ENCODE measurements around the gene POU2F2.

The POU2F2 gene

DNA sequence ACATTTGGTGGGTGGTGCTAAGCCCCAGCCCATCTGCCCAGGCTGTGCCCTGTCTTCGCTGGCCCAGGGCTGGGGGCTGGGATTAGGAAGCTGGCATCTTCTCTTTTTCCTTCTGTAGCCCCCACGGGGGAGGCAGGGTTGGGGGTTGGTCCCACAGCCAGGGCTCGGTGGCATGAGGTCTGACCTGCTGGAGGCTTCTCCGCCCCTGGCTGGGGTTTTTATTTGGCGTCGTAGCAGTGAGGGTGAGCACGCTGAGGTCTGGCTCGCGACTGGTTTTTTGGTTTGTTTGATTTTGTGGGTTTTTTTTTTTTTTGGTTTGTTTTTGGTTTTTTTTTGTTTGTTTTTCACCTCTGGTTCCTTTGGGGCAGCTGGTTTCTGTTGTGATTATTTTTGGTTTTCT, 41.6 kb downstream of the POU2F2 start:
- TF ChIP-seq, protein P1, sequence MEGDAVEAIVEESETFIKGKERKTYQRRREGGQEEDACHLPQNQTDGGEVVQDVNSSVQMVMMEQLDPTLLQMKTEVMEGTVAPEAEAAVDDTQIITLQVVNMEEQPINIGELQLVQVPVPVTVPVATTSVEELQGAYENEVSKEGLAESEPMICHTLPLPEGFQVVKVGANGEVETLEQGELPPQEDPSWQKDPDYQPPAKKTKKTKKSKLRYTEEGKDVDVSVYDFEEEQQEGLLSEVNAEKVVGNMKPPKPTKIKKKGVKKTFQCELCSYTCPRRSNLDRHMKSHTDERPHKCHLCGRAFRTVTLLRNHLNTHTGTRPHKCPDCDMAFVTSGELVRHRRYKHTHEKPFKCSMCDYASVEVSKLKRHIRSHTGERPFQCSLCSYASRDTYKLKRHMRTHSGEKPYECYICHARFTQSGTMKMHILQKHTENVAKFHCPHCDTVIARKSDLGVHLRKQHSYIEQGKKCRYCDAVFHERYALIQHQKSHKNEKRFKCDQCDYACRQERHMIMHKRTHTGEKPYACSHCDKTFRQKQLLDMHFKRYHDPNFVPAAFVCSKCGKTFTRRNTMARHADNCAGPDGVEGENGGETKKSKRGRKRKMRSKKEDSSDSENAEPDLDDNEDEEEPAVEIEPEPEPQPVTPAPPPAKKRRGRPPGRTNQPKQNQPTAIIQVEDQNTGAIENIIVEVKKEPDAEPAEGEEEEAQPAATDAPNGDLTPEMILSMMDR (IDR thresholded peaks at IDR 0.05; ENCODE audit: poor library complexity, severe bottlenecking): no peak
- ATAC-seq (ENCODE audit: low read depth): no peak
- H3K36me3 ChIP-seq (ENCODE audit: low read depth): no peaks in the 10 kb centered on the region
- peaks cover 10% of the 10 kb centered on the region for H3K4me1 ChIP-seq (ENCODE audit: insufficient read depth, poor library complexity, severe bottlenecking)
- no peak overlapping the region for H3K27ac ChIP-seq (ENCODE audit: poor library complexity, severe bottlenecking)
- no peak for DNase-seq (ENCODE audit: low spot score)
- no peaks in the 10 kb centered on the region for H3K27me3 ChIP-seq (ENCODE audit: insufficient read depth, poor library complexity, severe bottlenecking)
- H3K9me3 ChIP-seq (ENCODE audit: severe bottlenecking): no peaks in the 10 kb centered on the region
- no peak overlapping the region for H3K4me3 ChIP-seq (ENCODE audit: severe bottlenecking)

DNA sequence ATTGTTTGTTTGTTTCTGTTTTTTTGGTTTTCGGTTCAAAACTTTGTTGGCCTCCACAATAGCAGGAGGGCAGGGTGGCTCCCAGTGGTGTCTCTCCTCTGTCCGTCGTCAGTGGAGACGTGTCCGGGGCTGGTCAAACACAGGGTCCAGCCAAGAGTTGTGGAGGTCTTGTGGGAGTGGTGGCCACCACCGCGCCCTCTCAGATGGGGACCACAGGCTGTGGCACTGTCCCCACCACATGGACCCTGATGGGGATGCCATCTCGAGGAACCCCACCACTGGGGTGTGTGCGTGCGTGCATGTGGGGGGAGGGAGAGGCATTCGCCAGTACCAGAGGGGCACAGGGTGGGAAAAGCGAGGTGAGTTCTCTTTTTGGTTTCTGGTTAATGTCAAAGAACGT, 42.5 kb downstream of the POU2F2 start:
- TF ChIP-seq, protein P1 (IDR thresholded peaks at IDR 0.05; ENCODE audit: poor library complexity, severe bottlenecking): no peak
- Histone ChIP-seq H3K27me3 (ENCODE audit: insufficient read depth, poor library complexity, severe bottlenecking) (no peaks in the 10 kb centered on the region), H3K9me3 (ENCODE audit: severe bottlenecking) (no peaks in the 10 kb centered on the region), H3K4me1 (ENCODE audit: insufficient read depth, poor library complexity, severe bottlenecking) (peaks cover 10% of the 10 kb centered on the region), H3K36me3 (ENCODE audit: low read depth) (no peaks in the 10 kb centered on the region), H3K27ac (ENCODE audit: poor library complexity, severe bottlenecking) (no peak overlapping the region), H3K4me3 (ENCODE audit: severe bottlenecking) (no peak overlapping the region)
- DNase-seq (ENCODE audit: low spot score) (no peak), ATAC-seq (ENCODE audit: low read depth) (no peak)

DNA sequence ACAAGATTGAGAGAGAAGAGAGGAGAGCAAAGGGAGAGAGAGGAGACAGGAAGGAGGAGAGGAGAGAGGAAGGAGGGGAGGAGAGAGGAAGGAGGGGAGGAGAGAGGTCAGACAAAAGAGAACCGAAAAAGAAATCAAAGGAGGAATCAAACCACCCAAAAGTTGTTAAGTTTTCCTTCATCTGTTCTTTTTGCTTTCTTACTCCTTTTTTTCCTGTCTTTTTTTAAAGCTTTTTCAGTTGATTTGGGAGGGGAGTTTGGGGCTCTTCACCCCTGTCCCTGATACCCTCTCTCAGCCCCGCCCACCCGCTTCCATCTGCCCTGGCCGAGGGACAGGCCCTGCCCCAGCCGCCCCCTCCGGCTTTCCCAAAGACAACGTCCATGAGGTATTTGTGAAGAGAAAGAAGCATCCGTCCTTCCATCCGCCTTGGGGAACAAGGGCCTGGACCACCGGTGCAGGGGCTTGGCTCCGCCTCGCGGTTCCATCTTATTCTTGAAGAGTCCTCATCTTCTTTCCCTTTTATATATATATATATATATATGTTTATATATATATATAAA, 43.0 kb downstream of the POU2F2 start:
- Histone ChIP-seq H3K27ac (ENCODE audit: poor library complexity, severe bottlenecking) (peak overlapping the region; percentile 36), H3K9me3 (ENCODE audit: severe bottlenecking) (no peaks in the 10 kb centered on the region), H3K4me3 (ENCODE audit: severe bottlenecking) (no peak overlapping the region), H3K4me1 (ENCODE audit: insufficient read depth, poor library complexity, severe bottlenecking) (peaks cover 10% of the 10 kb centered on the region), H3K27me3 (ENCODE audit: insufficient read depth, poor library complexity, severe bottlenecking) (no peaks in the 10 kb centered on the region), H3K36me3 (ENCODE audit: low read depth) (no peaks in the 10 kb centered on the region)
- ATAC-seq (ENCODE audit: low read depth): no peak
- no peak for DNase-seq (ENCODE audit: low spot score)
- TF ChIP-seq, protein P1 (IDR thresholded peaks at IDR 0.05; ENCODE audit: poor library complexity, severe bottlenecking): no peak

DNA sequence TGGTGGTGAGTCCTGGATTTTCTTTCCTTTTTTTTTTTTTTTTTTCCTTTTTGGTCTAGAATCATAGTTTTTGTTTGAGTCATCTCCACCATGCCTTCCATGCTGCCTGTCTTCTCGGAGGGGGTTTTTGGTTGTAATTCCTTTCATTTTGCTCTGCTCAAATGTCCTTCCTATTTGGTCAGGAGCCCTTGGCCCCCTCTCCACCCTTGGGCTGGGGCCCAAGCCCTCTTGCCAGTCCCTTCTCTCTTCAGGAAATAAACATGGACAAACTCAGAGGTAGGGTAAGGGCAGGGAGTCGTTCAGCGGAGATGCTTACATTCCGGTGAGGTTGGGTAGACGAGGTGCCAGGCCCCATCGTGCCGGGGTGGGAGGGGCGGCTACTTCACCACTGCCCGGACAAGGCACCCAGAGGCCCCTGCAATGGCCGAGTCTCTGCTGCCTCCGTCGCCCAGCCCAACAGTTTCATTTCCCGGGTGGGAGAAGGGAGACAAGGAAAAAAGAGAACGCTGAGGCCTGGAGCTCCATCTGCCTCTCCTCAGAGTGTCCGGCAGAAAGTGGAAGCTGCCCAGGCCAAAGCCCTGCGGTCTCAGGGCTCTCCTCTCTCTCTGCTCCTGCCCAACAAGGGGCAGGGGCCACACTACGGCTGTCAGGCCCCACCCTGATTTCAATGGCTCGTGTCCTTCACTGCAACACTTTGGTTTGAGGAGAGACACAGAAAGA, 43.6 kb downstream of the POU2F2 start:
- Histone ChIP-seq H3K9me3 (ENCODE audit: severe bottlenecking) (no peaks in the 10 kb centered on the region), H3K4me1 (ENCODE audit: insufficient read depth, poor library complexity, severe bottlenecking) (peaks cover 10% of the 10 kb centered on the region), H3K4me3 (ENCODE audit: severe bottlenecking) (no peak overlapping the region), H3K27ac (ENCODE audit: poor library complexity, severe bottlenecking) (peak overlapping the region; percentile 36), H3K27me3 (ENCODE audit: insufficient read depth, poor library complexity, severe bottlenecking) (no peaks in the 10 kb centered on the region), H3K36me3 (ENCODE audit: low read depth) (no peaks in the 10 kb centered on the region)
- no peak for DNase-seq (ENCODE audit: low spot score)
- TF ChIP-seq, protein P1 (IDR thresholded peaks at IDR 0.05; ENCODE audit: poor library complexity, severe bottlenecking): no peak
- peak; percentile 18; the same call in 1 of the 3 replicates for ATAC-seq (ENCODE audit: low read depth)

Measured in RWPE2 (cell line).